Measurements from ENCODE around the gene ZNF483. TPM values are rescaled to one million over a fixed set of nuclear protein-coding genes. Genes with fewer than 3 reads are reported as not detected.

The ZNF483 gene
- total and polyA plus RNA-seq, 2 donors from 2014 or later = 0.43 to 14.5 TPM

- DNase-seq = peak; percentile 85 to 89 (median 86)
- peak overlapping the region; percentile 75 to 93 (median 90) for H3K4me3 ChIP-seq (ENCODE audit: low read length in 3 of 3)
- peak overlapping the region; percentile 18 to 96 (median 79) for H3K9ac ChIP-seq (ENCODE audit: low read length in 3 of 3)
- peak overlapping the region; percentile 90 to 95 for H3K27ac ChIP-seq (ENCODE audit: low read depth in 2 of 2, low read length in 2 of 2)
- H3K36me3 ChIP-seq (ENCODE audit: control insufficient read depth in 2 of 3, insufficient read depth in 3 of 3, low read length in 3 of 3) = peaks cover 6 to 29% (median 14%) of the 10 kb centered on the region in 3 donors
- H3K9me3 ChIP-seq (ENCODE audit: control insufficient read depth in 2 of 3, insufficient read depth in 1 of 3, low read length in 3 of 3) = no peaks in the 10 kb centered on the region
- peak; percentile 78 for TF ChIP-seq CTCF (IDR thresholded peaks at IDR 0.05; ENCODE audit: borderline replicate concordance, extremely low read depth, insufficient read depth)
- intact Hi-C loops (cut with DNase I) = no loop called here
- FAIRE-seq = no peak
- H3K27me3 ChIP-seq (ENCODE audit: control insufficient read depth, insufficient read depth, low read length) = no peaks in the 10 kb centered on the region
- peaks cover 0 to 7% (median 5%) of the 10 kb centered on the region in 3 donors for H3K4me1 ChIP-seq (ENCODE audit: control insufficient read depth in 2 of 3, insufficient read depth in 2 of 3, low read depth in 1 of 3, low read length in 3 of 3)
Measured at GRCh38 chr9:111597852-111598732, 73.1 kb downstream of the ZNF483 start.

GRCh38 chr9:111598733-111599091, 73.7 kb downstream of the ZNF483 start:
- Histone ChIP-seq H3K4me1 (ENCODE audit: control insufficient read depth in 2 of 3, insufficient read depth in 2 of 3, low read depth in 1 of 3, low read length in 3 of 3) (peaks cover 0 to 7% (median 5%) of the 10 kb centered on the region in 3 donors), H3K9me3 (ENCODE audit: control insufficient read depth in 2 of 3, insufficient read depth in 1 of 3, low read length in 3 of 3) (no peaks in the 10 kb centered on the region), H3K4me3 (ENCODE audit: low read length in 3 of 3) (peak overlapping the region; percentile 75 to 93 (median 90)), H3K36me3 (ENCODE audit: control insufficient read depth in 2 of 3, insufficient read depth in 3 of 3, low read length in 3 of 3) (peaks cover 3 to 23% (median 14%) of the 10 kb centered on the region in 3 donors), H3K9ac (ENCODE audit: low read length in 3 of 3) (peak overlapping the region; percentile 15 to 96 (median 79)), H3K27ac (ENCODE audit: low read depth in 2 of 2, low read length in 2 of 2) (peak overlapping the region; percentile 90 to 95), H3K27me3 (ENCODE audit: control insufficient read depth, insufficient read depth, low read length) (no peaks in the 10 kb centered on the region)
- TF ChIP-seq CTCF (IDR thresholded peaks at IDR 0.05; ENCODE audit: borderline replicate concordance, extremely low read depth, insufficient read depth) = no peak
- intact Hi-C loops (cut with DNase I) = no loop called here
- no peak for FAIRE-seq
- peak in 1 of 5 donors; percentile 36 for DNase-seq

GRCh38 chr9:111599092-111599954, 74.3 kb downstream of the ZNF483 start, which contains the start of gene PTGR1:
Gene PTGR1 (minus strand): TSS chr9:111599647. CDS start chr9:111597422, 2,225 bp downstream.
- intact Hi-C loops (cut with DNase I) = no loop called here
- FAIRE-seq = no peak

More at GRCh38 chr9:111599092-111599954, 74.3 kb downstream of the ZNF483 start, which contains the start of gene PTGR1:
- Histone ChIP-seq H3K27me3 (ENCODE audit: control insufficient read depth, insufficient read depth, low read length) (no peaks in the 10 kb centered on the region), H3K36me3 (ENCODE audit: control insufficient read depth in 2 of 3, insufficient read depth in 3 of 3, low read length in 3 of 3) (peaks cover 3 to 18% (median 14%) of the 10 kb centered on the region in 3 donors), H3K9ac (ENCODE audit: low read length in 3 of 3) (peak within 1 kb of the TSS; percentile 41 to 96 (median 79)), H3K4me1 (ENCODE audit: control insufficient read depth in 2 of 3, insufficient read depth in 2 of 3, low read depth in 1 of 3, low read length in 3 of 3) (peaks cover 0 to 11% (median 6%) of the 10 kb centered on the region in 3 donors), H3K9me3 (ENCODE audit: control insufficient read depth in 2 of 3, insufficient read depth in 1 of 3, low read length in 3 of 3) (no peaks in the 10 kb centered on the region), H3K4me3 (ENCODE audit: low read length in 3 of 3) (peak within 1 kb of the TSS; percentile 75 to 93 (median 90)), H3K27ac (ENCODE audit: low read depth in 2 of 2, low read length in 2 of 2) (peak within 1 kb of the TSS; percentile 90 to 95)
- TF ChIP-seq CTCF (IDR thresholded peaks at IDR 0.05; ENCODE audit: borderline replicate concordance, extremely low read depth, insufficient read depth) = no peak
- DNase-seq = peak; percentile 89 to 97 (median 95)

Data from kidney (tissue), 14 donors.